HTR-8/SVneo (cell line): ENCODE results near the gene RFT1.

ENCODE experiments used
- DNase-seq: peaks from one replicate; pipeline ENCODE4 v3.0.0; 2011; ENCODE audit warnings: low spot score, mixed read lengths; ENCODE audit not compliant: insufficient read length
- FAIRE-seq: peaks from 2 replicates; lab custom pipeline; 2011; peaks lifted over from hg19 to GRCh38; lab: Jason Lieb, UNC

Gene RFT1

GRCh38 chr3:53040351-53040820, 89.8 kb downstream of the RFT1 start:
- FAIRE-seq (no peak), DNase-seq (no peak)

DNA sequence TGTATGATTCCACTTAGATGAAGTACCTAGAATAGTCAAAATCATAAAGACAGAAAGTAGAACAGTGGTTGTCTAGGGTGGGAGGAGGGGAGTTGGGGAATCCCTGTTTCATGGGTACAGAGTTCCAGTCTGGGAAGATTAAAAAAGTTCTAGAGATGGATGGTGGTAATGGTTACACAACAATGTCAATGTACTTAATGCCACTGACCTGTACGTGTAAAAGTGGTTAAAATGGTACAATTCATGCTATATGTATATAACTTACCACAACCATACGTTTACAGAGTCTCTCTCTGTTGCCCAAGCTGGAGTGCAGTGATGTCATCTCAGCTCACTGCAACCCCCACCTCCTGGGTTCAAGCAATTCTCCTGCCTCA, 90.9 kb downstream of the RFT1 start:
- DNase-seq: no peak
- FAIRE-seq: no peak

- FAIRE-seq: peak; percentile 64
Measured at GRCh38 chr3:53038679-53039375, 91.4 kb downstream of the RFT1 start.

More at GRCh38 chr3:53038679-53039375, 91.4 kb downstream of the RFT1 start:
- DNase-seq: no peak
